Ascending aorta (tissue), 2 donors: Measurements from ENCODE around the gene CELF1. TPM values are rescaled to one million over a fixed set of nuclear protein-coding genes. Genes with fewer than 3 reads are reported as not detected.
A peak's percentile ranks its signal among the peaks of the same experiment; 100 is the strongest.

ENCODE experiments used
- DNase-seq, 2 donors: peaks; one replicate each; pipeline ENCODE4 v3.0.0-alpha.2; 2019; ENCODE audit warnings: low spot score in 2 of 2
- H3K27ac ChIP-seq, 2 donors: fragments of 200-600 bp; sonication (generic); one replicate each; pipeline ENCODE4 v1.5.1; 2016 to 2017; ENCODE audit warnings: mild to moderate bottlenecking in 1 of 2
- H3K27me3 ChIP-seq: fragments of 200-600 bp; sonication (generic); one replicate; pipeline ENCODE4 v1.5.1; 2017
- H3K36me3 ChIP-seq, 2 donors: fragments of 200-600 bp; sonication (generic); one replicate each; pipeline ENCODE4 v1.5.1; 2016
- H3K4me1 ChIP-seq, 2 donors: fragments of 200-600 bp; sonication (generic); one replicate each; pipeline ENCODE4 v1.5.1; 2016 to 2017; ENCODE audit warnings: mild to moderate bottlenecking in 1 of 2
- H3K4me3 ChIP-seq, 2 donors: fragments of 200-600 bp; sonication (generic); one replicate each; pipeline ENCODE4 v1.5.1; 2016 to 2017; ENCODE audit warnings: mild to moderate bottlenecking in 1 of 2
- H3K9me3 ChIP-seq, 2 donors: fragments of 200-600 bp; sonication (generic); one replicate each; pipeline ENCODE4 v1.5.1; 2016
- intact Hi-C: fragments of 100-400 bp; cut with DNase I; formaldehyde crosslinking; loops from one replicate; pipeline ENCODE4 v1.15.1; 2023
- total RNA-seq: library from RNA; depleted of rRNA; stranded (reverse); fragments of >200 nt; gene quantifications from one replicate; pipeline ENCODE4 v1.1.0, GENCODE V29; 2016
- TF ChIP-seq, protein P1 (sequence below), 3 experiments: fragments of 200-600 bp in 2 of 3; fragments of 450-650 bp in 1 of 3; sonication (generic) in 2 of 3; IDR thresholded peaks; one replicate each; pipeline ENCODE4 v1.5.1; 2016 to 2019; ENCODE audit warnings: antibody characterized with exemption in 3 of 3, mild to moderate bottlenecking in 1 of 3, moderate library complexity in 1 of 3

The CELF1 gene
- 68.9 TPM for total RNA-seq

DNA sequence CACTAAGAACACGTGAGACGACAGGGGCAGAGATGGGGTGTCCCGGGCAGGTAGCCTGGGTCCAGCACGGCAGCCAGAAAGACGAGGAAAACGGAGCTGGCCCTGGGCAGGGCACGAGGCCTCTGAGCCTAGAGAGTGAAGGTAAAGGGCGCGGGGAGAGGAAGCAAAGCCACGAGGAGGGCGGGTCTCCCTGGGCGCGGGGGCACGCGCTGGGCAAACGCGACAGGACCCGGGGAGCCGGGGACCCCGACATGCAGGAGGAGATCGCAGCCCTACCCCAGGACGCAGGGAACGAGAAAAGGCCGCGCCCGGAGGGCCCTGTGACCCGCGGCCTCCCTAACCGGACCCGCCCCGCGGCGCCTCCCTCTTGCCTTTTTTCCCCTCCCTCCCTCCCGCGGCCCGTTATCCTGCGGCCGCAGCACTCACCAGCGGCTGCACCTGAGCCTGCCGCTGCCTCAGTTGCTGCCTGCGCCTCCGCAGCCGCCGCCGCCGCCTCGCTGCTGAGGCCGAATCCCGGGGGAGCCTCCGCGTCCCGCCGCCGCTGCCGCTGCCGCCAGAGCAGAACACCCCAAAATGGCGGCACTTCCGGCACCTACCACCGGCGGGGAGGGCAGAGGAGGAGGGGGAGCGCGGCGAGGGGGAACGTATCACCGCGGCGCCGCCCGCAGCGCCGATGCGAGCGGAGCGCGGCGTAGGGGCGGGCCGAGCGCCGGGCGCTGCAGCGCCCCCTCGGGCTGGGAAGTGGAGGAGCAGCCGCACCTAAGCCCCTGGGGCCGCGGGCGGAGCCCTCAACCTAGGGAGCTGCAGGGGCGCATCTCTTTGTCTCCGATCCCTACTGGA lies at the start of gene CELF1:
Gene CELF1, minus strand, starts transcription at position 567 of the 840 bp plus-strand sequence. CDS start 53,609 bp downstream, outside the sequence.
- H3K27ac ChIP-seq, result peak within 1 kb of the TSS; percentile 88 to 89
- H3K4me1 ChIP-seq, result peaks cover 0 to 26% of the 10 kb centered on the region in 2 donors
- peak within 1 kb of the TSS; percentile 84 to 91 for H3K4me3 ChIP-seq
- H3K9me3 ChIP-seq, result no peaks in the 10 kb centered on the region
- TF ChIP-seq, protein P1, sequence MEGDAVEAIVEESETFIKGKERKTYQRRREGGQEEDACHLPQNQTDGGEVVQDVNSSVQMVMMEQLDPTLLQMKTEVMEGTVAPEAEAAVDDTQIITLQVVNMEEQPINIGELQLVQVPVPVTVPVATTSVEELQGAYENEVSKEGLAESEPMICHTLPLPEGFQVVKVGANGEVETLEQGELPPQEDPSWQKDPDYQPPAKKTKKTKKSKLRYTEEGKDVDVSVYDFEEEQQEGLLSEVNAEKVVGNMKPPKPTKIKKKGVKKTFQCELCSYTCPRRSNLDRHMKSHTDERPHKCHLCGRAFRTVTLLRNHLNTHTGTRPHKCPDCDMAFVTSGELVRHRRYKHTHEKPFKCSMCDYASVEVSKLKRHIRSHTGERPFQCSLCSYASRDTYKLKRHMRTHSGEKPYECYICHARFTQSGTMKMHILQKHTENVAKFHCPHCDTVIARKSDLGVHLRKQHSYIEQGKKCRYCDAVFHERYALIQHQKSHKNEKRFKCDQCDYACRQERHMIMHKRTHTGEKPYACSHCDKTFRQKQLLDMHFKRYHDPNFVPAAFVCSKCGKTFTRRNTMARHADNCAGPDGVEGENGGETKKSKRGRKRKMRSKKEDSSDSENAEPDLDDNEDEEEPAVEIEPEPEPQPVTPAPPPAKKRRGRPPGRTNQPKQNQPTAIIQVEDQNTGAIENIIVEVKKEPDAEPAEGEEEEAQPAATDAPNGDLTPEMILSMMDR (IDR thresholded peaks at IDR 0.05), result peak; percentile 67 to 97 (median 71)
- H3K36me3 ChIP-seq, result no peaks in the 10 kb centered on the region
- DNase-seq, result peak; percentile 46 to 95
- no peaks in the 10 kb centered on the region for H3K27me3 ChIP-seq
- intact Hi-C loops, result loop anchor here (1.0 to 5.0 kb wide), 5 partner anchors 20 to 126 kb away; partner anchors contain the start of genes KBTBD4, NDUFS3 and PSMC3

- no peaks in the 10 kb centered on the region for H3K9me3 ChIP-seq
- intact Hi-C loops, result no loop called here
- no peak overlapping the region for H3K27ac ChIP-seq
- no peaks in the 10 kb centered on the region for H3K27me3 ChIP-seq
- no peak overlapping the region for H3K4me3 ChIP-seq
- H3K4me1 ChIP-seq, result no peaks in the 10 kb centered on the region
- no peaks in the 10 kb centered on the region for H3K36me3 ChIP-seq
- DNase-seq, result no peak
- TF ChIP-seq, protein P1 (IDR thresholded peaks at IDR 0.05), result no peak
These were observed 47.0 kb upstream of the CELF1 start for GRCh38 chr11:47599902-47600301.

GRCh38 chr11:47595967-47596366 lies 43.0 kb upstream of the CELF1 start:
- Histone ChIP-seq H3K27ac (no peak overlapping the region), H3K4me3 (no peak overlapping the region), H3K36me3 (no peaks in the 10 kb centered on the region), H3K27me3 (no peaks in the 10 kb centered on the region), H3K4me1 (no peaks in the 10 kb centered on the region), H3K9me3 (no peaks in the 10 kb centered on the region)
- no peak for DNase-seq
- intact Hi-C loops, result no loop called here
- TF ChIP-seq, protein P1 (IDR thresholded peaks at IDR 0.05), result no peak

GRCh38 chr11:47595029-47595428 lies 42.1 kb upstream of the CELF1 start:
- intact Hi-C loops, result no loop called here
- no peak overlapping the region for H3K27ac ChIP-seq
- TF ChIP-seq, protein P1 (IDR thresholded peaks at IDR 0.05), result no peak
- no peaks in the 10 kb centered on the region for H3K27me3 ChIP-seq
- DNase-seq, result no peak
- H3K4me3 ChIP-seq, result no peak overlapping the region
- H3K4me1 ChIP-seq, result no peaks in the 10 kb centered on the region
- H3K9me3 ChIP-seq, result no peaks in the 10 kb centered on the region
- no peaks in the 10 kb centered on the region for H3K36me3 ChIP-seq

GRCh38 chr11:47593934-47594855 lies 41.3 kb upstream of the CELF1 start, which contains the start of gene C1QTNF4:
Gene C1QTNF4 (minus strand): TSS chr11:47594411. CDS start chr11:47590810, 3,601 bp downstream.
- TF ChIP-seq, protein P1 (IDR thresholded peaks at IDR 0.05), result no peak
- Histone ChIP-seq H3K9me3 (no peaks in the 10 kb centered on the region), H3K4me1 (no peaks in the 10 kb centered on the region), H3K4me3 (peak within 1 kb of the TSS; percentile 23 to 49), H3K36me3 (no peaks in the 10 kb centered on the region), H3K27ac (no peak within 1 kb of the TSS), H3K27me3 (no peaks in the 10 kb centered on the region)
- no peak for DNase-seq
- intact Hi-C loops, result no loop called here
